Measurements from ENCODE around the gene NUP153.

- TF ChIP-seq CTCF (conservative IDR thresholded peaks at IDR 0.05; ENCODE audit: low read length) (no peak), EZH2phosphoT487 (IDR thresholded peaks at IDR 0.05; ENCODE audit: borderline replicate concordance, low read depth, low read length) (no peak)
Measured at GRCh38 chr6:17703256-17703694, 3.5 kb downstream of the NUP153 start.

Measured in OCI-LY7 (cell line).